ENCODE data around the gene CDR2L.
A peak's percentile ranks its signal among the peaks of the same experiment; 100 is the strongest.

CDR2L gene

GRCh38 chr17:75046407-75047289, 59.2 kb downstream of the CDR2L start, which contains the start of the genes ATP5PD and KCTD2:
TSS of gene ATP5PD (minus strand) at chr17:75046969. CDS start at chr17:75042650, 4,319 bp downstream.
TSS of gene KCTD2 (plus strand) at chr17:75047225. CDS start at chr17:75047251, 26 bp downstream.
- DNase-seq = peak; percentile 91

DNA sequence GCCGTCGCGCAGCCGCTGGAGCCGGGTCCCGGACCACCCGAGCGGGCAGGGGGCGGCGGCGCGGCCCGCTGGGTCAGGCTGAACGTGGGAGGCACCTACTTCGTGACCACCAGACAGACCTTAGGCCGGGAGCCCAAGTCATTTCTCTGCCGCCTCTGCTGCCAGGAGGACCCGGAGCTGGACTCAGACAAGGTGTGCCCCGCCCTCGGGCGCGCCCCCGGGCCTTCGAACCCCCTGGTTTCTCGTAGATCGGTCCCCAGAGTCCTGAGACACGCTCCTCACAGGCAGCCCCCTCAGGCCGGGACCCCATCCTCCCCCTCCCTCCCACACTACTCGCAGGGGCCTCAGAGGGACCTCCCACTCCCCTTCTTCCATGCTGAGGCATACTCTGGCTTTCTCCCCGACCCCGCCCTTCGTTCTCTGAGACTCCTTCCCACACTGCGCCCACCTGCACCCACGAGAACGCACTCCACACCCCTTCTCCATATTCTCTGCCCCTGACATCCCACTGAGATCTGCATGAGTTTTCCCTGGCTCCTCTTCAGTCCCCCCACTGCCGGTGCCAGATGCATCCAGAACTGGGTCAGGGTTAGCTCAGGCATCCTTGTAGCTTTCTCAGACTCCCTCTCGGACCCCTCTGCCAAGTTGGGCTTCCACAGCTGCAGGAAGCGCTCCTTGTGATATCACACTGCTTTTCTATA, 60.1 kb downstream of the CDR2L start:
- peak; percentile 30 for DNase-seq

DNA sequence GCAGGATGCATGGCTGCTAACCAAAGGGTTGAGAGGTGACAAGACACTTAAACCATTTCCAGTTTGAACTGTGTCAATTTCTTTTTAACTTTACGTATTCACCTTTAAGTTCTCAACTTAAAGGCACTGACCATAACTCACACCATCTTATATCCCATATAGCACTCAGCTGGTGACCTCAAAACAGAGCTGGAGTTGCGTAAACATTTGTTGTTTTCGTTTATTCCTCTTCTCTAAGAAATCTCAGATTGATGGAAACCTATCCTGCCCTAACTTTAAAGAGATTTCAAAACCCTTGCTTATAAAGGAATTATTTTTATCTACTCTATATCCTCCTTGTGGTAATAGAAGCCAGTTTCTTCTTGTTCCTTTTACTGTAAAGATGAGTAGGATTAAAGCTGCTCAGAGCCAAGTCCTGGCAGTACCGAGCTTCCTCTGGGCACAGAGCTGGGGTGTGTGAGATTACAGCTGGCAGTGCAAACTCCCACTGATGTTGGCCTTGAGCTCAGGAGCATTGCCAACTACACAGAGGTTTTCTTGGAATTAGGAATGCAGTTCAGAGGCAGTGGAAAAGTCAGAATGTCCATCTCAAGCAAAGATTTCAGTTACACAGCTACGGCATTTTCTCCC, 60.9 kb downstream of the CDR2L start:
- DNase-seq = no peak

DNA sequence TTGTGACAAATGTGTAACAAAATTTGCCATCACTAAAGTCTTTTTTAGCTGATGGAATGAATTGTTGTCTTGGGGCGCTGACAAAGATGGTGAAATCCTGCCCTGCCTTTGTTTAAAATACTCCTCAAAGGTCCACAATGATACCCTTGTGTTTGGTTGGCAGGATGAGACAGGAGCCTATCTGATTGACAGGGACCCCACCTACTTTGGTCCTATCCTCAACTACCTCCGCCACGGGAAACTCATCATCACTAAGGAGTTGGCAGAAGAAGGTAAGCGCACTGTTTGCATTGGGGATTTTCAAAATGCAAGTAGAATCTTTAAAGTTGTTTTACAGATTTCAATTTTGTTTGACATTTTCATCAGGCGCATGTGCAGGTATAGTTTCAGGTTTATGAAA, 61.6 kb downstream of the CDR2L start:
- DNase-seq = no peak

DNA sequence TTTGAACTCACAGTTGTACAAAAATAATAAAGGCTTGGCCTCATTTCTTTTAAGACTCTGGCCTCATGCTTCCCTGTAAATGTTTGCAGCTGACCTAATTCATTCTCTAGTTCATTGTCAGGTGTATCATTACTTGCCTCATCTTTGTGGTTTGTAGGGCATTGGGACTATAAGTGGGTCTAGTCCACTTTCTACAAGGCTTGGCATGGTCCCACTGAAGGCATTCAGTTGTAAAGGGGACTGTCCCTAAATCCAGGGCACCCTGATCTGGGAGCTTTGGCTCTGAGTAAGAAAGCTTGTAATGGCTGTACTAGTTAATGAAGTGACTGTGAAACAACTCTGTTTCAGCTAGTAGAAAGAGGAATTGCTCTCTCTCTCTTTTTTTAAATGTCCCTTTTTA, 62.3 kb downstream of the CDR2L start:
- DNase-seq = no peak

- no peak for DNase-seq
Observed at GRCh38 chr17:75051941-75052340, 64.5 kb downstream of the CDR2L start.

Data from stimulated activated CD4-positive, alpha-beta T cell treated with anti-CD3 and anti-CD28 coated beads, Interleukin-12 subunit alpha, Interleukin-12 subunit beta, amount 100 ng/mL, for 4 hours (primary cell).